ENCODE results near the gene KIF4A.
A peak's percentile ranks its signal among the peaks of the same experiment; 100 is the strongest.

KIF4A gene

DNA sequence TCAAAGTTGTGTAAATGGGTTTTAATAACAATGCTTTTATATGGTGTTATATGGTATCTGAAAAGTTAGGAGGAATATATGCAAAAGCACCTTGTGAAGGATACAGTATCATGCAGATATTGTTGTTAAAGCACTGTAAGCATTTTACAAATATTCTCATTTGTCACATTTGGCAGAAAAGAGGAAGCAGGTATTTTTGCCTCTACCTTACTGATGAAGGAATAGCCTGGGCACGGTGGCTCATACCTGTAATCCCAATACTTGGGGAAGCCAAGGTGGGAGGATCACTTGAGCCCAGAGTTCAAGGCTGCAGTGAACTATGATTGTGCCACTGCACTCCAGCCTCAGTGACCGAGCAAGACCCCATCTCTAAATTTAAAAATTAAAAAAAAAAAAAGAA, 121.0 kb downstream of the KIF4A start:
- DNase-seq: no peak

DNA sequence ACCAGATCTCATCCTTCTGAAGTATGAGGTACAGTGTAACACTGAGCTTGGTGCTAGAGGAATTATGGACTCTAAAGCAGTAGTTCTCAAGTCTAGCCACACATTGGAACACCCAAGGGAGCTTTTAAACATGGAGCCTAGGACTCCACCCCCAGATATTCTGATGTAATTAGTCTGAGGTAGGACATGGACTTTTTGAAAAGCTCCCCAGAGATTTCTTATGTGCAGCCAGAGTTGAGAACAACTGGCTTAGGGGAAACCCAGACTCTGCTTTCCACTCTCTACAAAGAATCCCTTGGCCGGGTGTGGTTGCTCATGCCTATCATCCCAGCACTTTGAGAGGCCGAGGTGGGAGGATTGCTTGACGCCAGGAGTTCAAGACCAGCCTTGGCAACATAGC, 121.6 kb downstream of the KIF4A start:
- no peak for DNase-seq

DNA sequence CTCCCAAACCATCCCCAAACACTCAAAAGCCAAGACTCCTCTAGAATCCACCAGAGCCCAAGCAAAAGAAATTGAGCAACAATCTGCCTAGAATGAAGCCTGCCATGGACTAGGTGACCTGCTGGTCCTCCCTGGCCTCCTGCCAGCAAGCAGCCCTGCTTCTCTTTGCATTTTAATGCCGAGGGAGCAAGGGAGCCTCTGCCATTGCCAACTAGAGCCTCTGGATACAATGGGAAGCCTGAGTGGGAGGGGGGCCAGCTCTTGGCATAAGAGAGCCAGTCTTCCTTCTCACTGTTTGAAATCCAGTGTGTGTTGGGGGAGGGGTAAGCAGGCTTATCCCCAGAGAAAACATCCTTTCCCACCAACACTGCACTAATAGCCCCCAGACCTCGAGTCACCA, 131.7 kb downstream of the KIF4A start:
- no peak for DNase-seq

DNA sequence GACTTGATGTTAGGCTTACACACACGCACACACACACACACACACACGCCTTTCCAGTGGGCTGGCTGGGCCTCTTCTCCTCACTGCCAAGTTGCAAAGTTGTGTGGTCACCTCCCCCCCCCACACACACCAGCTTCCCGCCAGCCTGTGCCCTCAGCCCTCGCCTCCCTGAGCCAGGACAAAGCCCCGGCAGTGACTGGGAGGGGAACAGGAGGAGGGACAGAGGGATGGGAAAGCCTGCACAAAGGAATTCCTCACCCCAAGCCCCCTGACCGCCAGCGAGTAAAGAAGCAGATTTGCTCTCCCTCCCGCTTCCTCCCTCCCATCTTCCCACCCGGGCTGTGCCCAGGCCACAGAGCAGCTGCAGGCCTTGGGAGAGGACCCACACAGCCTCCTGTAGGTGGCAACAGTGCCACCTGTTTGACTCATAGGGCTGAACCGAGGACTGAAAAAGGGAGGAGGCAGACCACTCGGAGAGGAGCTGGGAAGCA, 133.0 kb downstream of the KIF4A start, which contains the start of gene GDPD2:
TSS of gene GDPD2 (plus strand) at position 464 of the 491 bp plus-strand sequence. CDS start 1,671 bp downstream, outside the sequence.
- no peak for DNase-seq

DNA sequence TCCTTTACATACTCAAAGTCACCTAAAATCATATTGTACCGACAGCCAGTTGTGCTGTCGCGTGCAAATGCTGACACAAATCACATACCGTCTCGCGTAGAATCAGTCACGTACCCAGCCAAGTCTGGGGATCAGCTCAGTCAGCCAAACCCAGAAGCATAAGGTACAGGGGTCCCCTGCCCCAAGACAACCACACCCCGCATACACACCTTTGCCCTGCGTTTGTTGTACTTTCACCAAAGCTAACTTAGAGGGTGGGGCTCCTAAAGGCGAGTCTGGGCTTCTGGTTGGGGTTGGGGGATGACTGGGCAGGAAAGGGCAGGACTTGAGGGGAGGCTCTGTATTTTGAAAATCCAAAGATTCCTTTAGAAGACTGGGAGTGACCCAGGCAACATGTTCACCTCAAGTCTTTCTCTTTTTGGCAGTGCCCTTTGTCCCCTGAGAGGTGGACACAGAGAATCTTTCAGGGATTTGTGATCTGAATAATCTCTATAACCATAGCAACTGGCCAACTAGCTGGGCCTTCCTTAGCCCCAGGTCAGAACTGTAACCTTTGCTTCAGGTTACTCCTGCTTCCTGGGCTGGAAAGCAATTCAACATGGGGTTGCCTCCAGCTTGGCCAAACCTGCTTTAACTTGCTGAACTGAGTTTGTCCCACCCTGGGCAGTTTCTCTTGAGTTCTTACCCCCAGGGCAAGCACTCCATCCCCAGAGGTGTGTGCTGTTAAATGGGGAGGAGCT, 134.2 kb downstream of the KIF4A start:
- DNase-seq: no peak

DNA sequence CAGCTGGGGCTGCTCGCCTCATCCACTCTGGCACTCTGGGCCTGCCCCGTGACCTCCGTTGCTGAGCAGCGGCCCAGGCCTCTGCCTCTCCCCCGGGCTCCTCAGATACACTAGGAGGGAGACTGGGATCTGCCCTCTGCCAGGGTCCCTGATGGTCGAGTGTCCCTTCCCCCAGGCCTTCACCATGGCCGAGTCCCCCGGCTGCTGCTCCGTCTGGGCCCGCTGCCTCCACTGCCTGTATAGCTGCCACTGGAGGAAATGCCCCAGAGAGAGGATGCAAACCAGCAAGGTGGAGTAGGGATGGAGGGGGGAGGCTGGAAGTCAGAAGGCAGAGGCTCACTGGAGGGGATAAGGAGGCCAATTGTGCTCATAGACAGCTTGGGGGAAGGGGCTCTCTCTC, 134.9 kb downstream of the KIF4A start:
- no peak for DNase-seq

DNA sequence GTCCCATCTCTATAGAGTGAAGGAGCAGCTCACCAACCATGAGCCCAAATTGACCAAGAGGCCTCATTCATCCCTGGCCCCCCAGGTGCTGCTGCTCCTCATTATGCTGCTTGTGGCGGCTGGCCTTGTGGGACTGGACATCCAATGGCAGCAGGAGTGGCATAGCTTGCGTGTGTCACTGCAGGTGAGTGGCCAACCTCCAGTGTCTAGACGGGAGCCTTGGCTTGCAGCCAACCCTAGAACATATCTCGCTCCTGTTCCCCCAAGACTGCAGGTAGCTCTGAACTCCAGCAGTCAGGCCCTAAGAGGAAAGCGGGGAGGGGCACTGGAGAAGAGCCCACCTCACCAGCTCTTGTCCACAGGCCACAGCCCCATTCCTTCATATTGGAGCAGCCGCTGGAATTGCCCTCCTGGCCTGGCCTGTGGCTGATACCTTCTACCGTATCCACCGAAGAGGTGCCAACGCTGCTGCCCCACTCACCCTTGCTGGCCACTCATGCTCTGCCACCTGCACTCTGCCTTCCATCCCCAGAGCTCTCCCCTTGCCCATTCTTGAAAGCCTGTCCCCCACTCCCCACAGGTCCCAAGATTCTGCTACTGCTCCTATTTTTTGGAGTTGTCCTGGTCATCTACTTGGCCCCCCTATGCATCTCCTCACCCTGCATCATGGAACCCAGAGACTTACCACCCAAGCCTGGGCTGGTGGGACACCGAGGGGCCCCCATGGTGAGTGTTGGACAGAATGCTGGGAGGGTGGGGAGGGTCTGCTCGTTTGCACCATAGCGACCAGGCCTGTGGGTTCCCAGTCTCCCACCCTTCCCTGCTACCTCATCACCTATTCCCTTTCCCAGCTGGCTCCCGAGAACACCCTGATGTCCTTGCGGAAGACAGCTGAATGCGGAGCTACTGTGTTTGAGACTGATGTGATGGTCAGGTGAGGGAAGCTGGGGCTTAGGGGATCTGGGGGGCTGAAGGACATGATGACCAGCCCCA, 136.7 kb downstream of the KIF4A start:
- DNase-seq: no peak

DNA sequence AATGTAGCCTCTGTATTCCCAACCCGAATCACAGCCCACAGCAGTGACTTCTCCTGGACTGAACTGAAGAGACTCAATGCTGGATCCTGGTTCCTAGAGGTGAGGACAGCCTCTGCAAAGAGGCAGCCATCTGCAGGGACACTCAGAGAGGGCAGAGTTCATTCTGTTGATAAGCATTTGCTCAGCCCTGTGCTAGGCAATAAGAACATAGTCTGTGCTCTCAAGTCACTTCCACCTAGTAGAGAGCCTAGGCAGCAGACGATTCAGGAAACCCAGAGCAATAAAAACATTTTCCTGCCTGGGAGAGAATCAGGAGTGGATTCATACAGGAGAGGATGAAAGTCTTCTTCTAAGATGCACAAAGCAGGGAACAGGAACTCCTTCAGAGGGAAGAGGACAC, 137.5 kb downstream of the KIF4A start:
- DNase-seq: no peak

DNA sequence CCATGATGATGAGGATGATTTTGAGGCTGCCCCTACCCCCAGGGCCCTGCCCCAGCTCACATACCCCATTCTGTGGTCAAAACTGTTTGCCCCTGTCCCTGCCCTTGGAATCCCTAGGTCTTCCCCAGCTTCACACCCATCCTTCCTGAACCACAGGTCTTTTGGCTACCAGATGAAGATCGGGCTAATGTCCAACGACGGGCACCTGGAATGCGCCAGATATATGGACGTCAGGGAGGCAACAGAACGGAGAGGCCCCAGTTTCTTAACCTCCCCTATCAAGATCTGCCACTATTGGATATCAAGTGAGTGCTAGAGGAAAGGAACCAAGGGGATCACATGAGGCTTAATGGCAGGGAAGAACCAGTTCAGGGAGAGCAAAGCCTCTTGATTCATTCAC, 139.9 kb downstream of the KIF4A start:
- no peak for DNase-seq

DNA sequence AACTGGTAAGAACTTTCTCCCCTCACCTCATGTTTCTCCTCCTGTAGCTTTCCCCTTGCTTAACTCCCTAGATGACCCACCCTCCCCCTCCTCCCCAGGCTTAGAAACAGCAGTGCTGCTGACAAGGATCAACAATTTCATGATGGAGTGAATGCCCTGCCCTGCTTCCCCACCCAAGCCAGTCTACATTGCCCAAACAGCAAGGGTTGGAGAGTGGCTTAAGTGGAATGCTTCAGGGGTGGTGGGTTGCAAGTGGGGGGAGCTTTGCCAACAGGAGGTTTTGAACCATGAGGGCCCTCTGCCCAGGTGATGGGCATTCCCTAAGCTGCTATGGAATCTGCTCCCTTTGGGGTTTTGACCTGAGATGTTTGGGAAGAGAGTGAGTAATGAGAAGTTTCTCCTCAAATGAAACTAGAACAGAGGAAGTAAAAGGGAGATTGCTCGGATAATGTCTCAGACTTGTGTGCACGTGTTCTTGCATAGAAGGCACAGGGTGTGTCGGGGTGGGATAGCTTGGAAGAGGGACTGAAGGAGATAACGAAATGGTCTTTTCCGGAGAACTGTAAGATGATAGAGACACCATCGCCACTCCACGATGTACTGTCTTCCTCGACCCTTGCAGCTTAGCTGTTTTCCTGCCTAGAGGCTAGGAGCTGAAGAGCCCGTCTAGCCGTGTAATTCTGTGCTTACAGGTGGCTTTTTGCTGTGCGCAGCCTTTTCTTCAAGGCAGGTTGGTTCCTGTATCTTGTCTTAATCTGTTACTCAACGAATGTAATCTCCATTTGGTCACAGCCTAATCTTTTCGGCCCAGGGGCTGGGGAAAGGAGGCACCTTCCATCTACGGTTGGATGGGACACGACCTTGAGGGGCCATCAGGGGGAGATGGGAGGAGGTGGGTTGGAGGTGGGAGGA, 143.3 kb downstream of the KIF4A start:
- DNase-seq: no peak

DNA sequence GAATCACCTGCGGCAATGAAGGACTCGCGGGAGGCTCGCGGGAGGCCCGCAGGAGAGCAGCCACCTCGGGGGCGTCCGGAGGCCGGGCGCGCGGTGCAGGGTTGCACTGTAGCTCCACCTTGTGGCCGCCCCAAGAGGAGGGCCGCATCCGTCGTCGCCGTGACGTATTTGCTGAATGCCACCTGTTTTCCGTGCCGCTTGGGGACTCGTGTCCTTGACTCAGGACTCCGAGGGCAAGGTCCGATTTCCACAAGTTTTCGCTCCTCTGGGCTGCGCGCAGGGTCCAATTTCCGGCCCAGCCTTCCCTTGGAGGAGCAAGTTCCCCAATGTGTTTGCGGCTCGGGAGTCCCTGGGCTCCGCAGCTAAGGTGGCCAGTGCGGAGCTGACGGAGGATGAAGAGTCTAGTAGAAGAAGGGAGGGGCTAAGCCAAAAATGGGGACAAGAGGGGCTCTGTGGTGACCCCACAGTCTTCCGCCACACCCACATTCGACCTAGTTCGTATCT, 144.0 kb downstream of the KIF4A start:
- peak; percentile 51 for DNase-seq

DNA sequence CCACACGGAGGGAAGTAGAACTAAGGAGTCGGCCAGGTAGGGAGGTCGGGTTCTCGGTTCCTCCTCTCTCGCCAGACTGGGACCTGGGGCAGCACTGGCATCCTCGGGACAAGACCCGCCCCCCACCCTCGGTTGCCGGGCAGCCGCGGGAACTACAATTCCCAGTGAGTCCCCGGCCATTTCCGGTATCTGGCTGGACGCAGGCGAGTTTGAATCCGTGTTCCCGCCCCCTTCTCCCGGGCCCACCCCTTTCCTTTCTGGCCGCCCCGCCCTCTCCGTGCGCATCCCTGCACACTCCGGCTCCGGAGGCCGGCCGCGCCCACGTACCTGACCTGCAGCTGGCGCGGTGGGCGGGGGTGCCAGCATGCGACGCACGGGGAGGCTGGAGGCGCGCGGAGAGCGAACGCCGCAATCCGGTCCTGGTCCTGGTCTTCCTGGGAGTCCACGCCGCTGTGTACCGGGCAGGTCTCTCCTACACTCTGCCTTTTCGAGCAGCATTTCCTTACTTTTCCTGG, 144.5 kb downstream of the KIF4A start:
- peak; percentile 84 for DNase-seq

DNA sequence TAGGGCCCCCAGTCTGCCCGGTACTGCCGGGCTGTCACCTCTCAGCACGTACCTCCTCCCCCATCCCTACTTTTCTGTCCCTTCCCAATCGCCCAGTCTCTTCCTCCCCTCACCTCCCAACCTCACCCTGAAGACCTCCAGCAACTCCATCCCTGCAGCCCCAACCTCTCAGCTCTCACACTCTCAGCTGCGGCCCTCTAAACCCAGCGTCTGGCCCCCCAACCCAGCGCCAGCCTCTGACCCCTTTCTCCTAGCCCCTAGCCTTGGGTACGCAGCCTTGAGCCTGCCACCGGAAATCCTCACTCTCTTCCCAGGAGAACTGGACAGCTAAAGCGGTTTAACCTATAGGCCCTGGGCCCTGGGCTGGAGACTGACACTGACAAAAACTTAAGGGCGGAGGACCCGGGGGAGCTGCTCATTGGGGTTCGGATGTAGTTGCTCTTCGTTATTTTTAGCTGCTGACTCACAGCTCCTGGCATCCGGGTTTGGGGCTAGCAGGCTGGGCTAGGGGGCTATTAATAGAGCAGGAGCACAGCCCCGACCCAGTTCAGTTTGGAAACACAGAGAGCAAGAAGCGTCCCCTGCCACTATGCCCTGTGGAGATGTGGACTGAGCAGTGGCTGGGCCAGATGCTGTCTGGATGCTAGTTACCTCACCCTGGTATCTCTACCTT, 145.1 kb downstream of the KIF4A start:
- peak; percentile 66 for DNase-seq

DNA sequence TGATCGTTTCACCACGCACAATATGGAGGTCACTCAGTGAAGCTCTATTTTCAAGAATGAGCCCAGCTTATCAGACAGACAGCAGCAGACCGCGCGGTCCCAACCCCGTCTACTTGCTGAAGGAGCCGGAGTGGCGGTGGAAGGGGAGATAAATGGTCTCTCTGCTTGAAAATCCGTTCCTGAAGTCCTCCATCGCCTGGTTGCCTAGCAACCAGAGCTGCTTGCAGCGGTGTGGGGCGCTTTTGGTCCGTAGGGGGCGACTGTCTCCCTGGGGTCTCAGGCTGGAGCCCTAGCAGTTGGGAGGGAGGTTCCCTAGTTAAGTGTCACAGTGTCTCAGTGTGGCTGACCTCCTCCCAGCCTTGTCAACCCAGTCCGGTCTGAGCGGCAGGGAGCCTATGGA, 146.4 kb downstream of the KIF4A start:
- DNase-seq: no peak

DNA sequence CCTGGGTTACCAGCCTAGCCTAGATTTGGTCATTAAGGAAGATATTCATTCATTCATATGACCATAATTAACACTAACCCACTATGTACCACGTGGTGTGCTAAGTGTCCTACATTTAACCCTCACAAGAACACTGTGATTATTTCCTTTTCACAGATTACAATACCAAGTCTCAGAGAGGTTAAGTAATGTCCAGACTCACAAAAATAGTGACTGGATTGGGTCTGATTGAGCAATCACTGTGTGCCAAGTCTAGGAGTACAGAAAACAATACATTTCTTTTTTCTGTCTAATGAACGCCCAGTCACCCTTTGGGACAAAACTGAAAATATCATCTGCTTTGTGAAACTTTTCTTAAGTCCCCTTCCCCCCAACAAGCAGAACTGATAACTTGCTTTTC, 147.1 kb downstream of the KIF4A start:
- no peak for DNase-seq

DNA sequence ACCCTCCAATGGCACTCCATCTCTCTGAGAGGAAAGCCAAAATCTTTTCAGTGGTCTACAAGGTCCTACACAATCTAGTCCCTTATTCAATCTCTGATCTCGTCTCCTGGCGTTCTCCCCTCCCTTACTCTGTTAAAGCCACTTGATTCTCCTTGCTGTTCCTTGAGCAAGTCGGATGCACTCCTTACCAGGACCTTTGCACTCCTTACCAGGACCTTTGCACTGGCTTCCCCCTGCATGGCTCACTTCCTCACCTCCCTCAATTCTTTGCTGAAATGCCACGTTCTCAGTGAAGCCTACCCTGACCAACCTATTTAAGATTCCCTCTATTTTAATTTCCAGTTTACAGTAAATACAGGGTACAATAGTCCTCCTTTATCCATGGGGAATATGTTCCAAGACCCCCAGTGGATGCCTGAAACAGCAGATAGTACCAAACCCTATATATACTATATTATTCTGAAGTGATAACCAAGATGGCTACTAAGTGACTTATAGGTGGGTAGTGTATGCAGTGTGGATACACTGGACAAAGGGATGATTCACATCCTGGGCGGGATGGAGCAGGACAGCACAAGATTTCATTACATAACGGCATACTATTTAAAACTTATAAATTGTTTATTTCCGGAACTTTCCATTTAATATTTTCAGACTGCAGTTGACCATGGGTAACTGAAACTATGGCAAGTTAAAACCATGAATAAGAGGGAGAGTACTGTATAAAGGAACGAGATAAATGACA, 148.2 kb downstream of the KIF4A start:
- DNase-seq: no peak

DNA sequence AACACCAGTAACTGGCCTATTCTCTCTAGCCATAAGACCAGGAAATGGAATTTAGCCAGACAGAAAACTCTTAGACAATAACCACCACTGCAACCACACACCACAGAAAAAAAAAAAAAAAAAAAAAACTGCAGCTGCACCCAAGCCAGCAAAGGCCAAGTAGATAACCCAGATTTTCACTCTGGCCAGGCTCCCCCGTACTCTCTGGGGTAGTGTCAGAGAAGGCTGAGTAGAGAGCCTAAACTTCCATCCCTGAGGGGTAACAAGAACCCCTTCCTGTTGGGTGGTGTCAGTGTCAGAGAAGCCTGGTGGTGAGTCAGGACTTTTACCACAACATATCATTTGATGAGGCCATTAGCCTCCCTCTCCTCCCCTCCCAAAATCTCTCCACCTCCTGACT, 149.1 kb downstream of the KIF4A start:
- peak; percentile 36 for DNase-seq

DNA sequence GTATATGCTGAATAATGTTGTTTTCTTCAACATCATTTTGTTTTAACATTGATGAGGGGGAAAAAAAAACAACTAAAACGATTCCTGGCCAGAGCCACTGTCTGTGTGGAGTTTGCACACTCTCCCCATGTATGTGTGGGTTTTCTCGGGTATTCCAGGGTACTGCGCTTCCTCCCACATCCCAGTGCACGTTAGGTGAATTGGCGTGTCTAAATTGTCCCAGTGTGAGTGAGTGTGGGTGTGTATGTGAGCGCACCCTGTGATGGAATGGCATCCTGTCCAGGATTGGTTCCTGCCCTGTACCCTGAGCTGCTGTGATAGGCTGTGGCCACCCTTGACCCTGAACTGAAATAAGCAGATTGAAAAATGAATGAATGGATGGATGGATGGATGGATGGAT, 152.3 kb downstream of the KIF4A start:
- DNase-seq: no peak

DNA sequence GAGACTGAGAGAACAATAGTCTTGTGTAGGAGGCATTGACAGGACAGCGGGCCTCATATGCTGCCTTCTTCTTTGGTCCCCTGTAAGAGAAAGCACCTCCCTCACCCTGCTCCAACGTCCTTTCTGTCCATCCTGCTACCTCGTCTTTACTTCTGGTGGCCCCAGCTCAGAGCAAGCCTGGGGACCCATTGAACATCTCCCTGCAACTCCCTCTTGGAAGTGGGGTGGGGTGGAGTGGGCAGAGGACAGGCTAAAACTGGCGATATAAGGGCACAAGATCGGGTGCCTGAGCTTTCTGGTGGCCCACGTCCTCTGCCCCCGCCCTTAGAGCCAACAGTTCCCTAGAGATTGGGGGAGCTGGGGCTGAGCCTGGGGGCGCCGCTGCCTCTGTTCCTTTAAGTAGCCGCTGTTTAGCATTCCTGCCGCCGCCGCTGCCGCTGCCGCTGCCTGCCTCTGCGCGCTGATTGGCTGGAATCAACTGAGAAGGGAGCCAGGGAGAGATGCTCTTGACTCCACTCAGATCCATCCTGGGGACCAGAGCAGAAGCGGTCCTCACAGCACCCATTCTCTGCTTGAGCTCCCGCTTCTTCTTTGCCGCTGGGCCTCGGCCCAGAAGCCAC, 154.5 kb downstream of the KIF4A start, which contains the start of gene DLG3:
TSS of gene DLG3 (plus strand) at position 510 of the 620 bp plus-strand sequence. CDS start 367 bp downstream, outside the sequence.
- DNase-seq: peak; percentile 48

Measured in EL (cell line).